ENCODE results near the gene ZFYVE27. TPM values are rescaled to one million over a fixed set of nuclear protein-coding genes. Genes with fewer than 3 reads are reported as not detected.

The ZFYVE27 gene
- total and polyA plus RNA-seq, 2 donors (not counting 3 experiments of a cell fraction or from before 2014, with no cell fraction given) = 16.3 to 24.2 TPM

DNA sequence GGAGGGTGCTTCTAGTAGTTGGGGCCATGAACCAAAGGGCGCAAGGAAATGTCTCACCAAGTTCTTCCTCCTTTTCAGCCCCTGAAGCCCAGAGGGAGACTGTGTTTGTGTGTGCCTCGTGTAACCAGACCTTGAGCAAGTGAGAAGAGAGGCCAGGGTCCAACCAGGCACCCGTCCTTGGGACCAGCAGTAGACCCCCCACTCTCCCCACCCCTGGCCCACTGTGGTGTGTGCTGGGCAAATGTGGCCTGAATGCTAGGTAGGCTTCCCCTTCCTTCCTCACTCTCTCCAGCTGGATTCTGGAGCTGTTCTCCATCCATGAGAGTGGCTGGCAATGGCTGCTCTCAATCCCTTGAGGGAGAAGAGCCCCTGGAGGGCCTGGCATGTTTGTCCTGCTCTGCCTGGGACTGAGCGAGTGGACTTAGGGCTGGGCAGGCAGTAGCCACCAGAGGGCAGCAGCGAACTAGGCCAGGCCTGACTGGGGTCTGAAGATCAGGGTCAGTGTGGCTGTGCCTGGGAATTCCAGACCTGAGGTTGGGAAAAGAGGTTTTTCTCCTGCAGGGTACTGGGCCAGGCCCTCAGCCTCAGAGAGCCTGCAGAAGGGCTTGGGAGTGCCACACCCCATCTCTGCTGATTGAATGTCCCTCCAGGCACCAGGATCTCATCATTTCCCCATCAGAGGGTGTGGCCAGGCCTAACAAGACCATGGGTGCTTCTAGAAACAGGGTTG, 22.4 kb downstream of the ZFYVE27 start:
- no peaks in the 10 kb centered on the region for H3K9me1 ChIP-seq (replicated peaks; ENCODE audit: control insufficient read depth, extremely low read depth, insufficient read depth, low read length)
- TF ChIP-seq, protein P1, sequence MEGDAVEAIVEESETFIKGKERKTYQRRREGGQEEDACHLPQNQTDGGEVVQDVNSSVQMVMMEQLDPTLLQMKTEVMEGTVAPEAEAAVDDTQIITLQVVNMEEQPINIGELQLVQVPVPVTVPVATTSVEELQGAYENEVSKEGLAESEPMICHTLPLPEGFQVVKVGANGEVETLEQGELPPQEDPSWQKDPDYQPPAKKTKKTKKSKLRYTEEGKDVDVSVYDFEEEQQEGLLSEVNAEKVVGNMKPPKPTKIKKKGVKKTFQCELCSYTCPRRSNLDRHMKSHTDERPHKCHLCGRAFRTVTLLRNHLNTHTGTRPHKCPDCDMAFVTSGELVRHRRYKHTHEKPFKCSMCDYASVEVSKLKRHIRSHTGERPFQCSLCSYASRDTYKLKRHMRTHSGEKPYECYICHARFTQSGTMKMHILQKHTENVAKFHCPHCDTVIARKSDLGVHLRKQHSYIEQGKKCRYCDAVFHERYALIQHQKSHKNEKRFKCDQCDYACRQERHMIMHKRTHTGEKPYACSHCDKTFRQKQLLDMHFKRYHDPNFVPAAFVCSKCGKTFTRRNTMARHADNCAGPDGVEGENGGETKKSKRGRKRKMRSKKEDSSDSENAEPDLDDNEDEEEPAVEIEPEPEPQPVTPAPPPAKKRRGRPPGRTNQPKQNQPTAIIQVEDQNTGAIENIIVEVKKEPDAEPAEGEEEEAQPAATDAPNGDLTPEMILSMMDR (IDR thresholded peaks at IDR 0.05; ENCODE audit: extremely low read depth in 1 of 2, insufficient read depth in 1 of 2, low read depth in 1 of 2, low read length in 2 of 2) = peak; percentile 90 to 99
- TF ChIP-seq POLR2A (IDR thresholded peaks at IDR 0.05; ENCODE audit: low read depth, low read length) = no peak
- H2AFZ ChIP-seq (ENCODE audit: low read depth, low read length) = no peak overlapping the region
- no peak overlapping the region for H3K27ac ChIP-seq (ENCODE audit: insufficient read depth, low read depth, low read length)
- no peaks in the 10 kb centered on the region for H3K4me1 ChIP-seq (ENCODE audit: control insufficient read depth, extremely low read depth, insufficient read depth, low read length)
- no peaks in the 10 kb centered on the region for H3K9me3 ChIP-seq (replicated peaks; ENCODE audit: control insufficient read depth, insufficient read depth, low read length)
- H3K9ac ChIP-seq (replicated peaks; ENCODE audit: extremely low read depth, insufficient read depth, low read length) = no peak overlapping the region
- no TSS peak for BruUV-seq (replicated peaks)
- no peaks in the 10 kb centered on the region for H3K79me2 ChIP-seq (ENCODE audit: control insufficient read depth, insufficient read depth, low read length)
- ChIA-PET POLR2A (no interaction called here), CTCF (interaction anchor here (1.2 to 6.8 kb wide), 4 partner anchors 12 to 281 kb away, joined by 3 to 49 read pairs (median 8); no protein-coding TSS in a partner anchor)
- DNase-seq (ENCODE audit: low read depth, low spot score) (peak; percentile 62), FAIRE-seq (peak; percentile 88)
- no peaks in the 10 kb centered on the region for H4K20me1 ChIP-seq (replicated peaks; ENCODE audit: control insufficient read depth, extremely low read depth, insufficient read depth, low read length)
- no peaks in the 10 kb centered on the region for H3K27me3 ChIP-seq (ENCODE audit: control insufficient read depth in 2 of 2, insufficient read depth in 2 of 2, low read length in 2 of 2)
- H3K4me3 ChIP-seq (replicated peaks in 1 of 3; ENCODE audit: insufficient read depth in 1 of 3, low read depth in 1 of 3, low read length in 3 of 3) = no peak overlapping the region
- no peak overlapping the region for H3K4me2 ChIP-seq (ENCODE audit: insufficient read depth, low read length)
- H3K36me3 ChIP-seq (ENCODE audit: control insufficient read depth in 2 of 2, extremely low read depth in 1 of 2, insufficient read depth in 2 of 2, low read length in 2 of 2) = peaks cover 6 to 40% of the 10 kb centered on the region in 2 experiments
- dilution Hi-C loops (cut with MboI; ENCODE audit: extremely low pct_ligation_motif_present, low sequenced_read_pairs) = no loop called here
- intact Hi-C loops (cut with micrococcal nuclease) = loop anchor here (1.0 kb wide), 2 partner anchors 110 to 282 kb away; no protein-coding TSS in a partner anchor

DNA sequence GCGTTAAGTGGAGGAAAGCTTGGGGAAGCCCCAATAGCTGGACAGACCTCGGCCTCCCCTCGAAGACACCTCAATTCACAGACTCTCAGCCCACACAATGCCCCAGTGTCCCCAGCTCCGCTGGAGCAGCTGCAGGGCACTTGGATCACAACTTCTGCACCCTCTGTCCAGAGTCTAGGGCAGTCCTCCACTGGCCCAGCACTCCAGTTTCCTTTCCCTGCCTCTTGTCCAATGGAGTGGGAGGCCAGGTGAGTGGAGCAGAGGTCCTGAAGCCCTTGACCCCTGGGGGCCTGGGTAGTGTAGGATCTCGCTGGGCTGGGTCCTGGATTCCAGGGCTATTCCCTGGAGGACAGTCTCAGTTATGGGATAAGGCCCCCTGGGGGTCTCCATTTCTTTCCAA, 23.0 kb downstream of the ZFYVE27 start:
- POLR2A ChIA-PET = no interaction called here
- no peak overlapping the region for H3K9ac ChIP-seq (replicated peaks; ENCODE audit: extremely low read depth, insufficient read depth, low read length)
- no peak overlapping the region for H2AFZ ChIP-seq (ENCODE audit: low read depth, low read length)
- no TSS peak for BruUV-seq (replicated peaks)
- no peaks in the 10 kb centered on the region for H3K79me2 ChIP-seq (ENCODE audit: control insufficient read depth, insufficient read depth, low read length)
- H3K4me1 ChIP-seq (ENCODE audit: control insufficient read depth, extremely low read depth, insufficient read depth, low read length) = no peaks in the 10 kb centered on the region
- TF ChIP-seq FOS (IDR thresholded peaks at IDR 0.05; ENCODE audit: borderline replicate concordance, insufficient read depth, low read length) (no peak), GATA2 (IDR thresholded peaks at IDR 0.05; ENCODE audit: insufficient read depth, insufficient read length, low read depth, low read length) (no peak), POLR2A (IDR thresholded peaks at IDR 0.05; ENCODE audit: low read depth, low read length) (no peak), MYC (IDR thresholded peaks at IDR 0.05; ENCODE audit: low read depth, low read length) (no peak), EZH2 (IDR thresholded peaks at IDR 0.05; ENCODE audit: borderline replicate concordance, low read depth, low read length, severe bottlenecking) (no peak), JUN (IDR thresholded peaks at IDR 0.05; ENCODE audit: borderline replicate concordance, insufficient read depth, insufficient read length, low read depth) (no peak), POLR2AphosphoS5 (IDR thresholded peaks at IDR 0.05; ENCODE audit: insufficient read depth, low read depth, low read length) (no peak)
- TF ChIP-seq, protein P2, sequence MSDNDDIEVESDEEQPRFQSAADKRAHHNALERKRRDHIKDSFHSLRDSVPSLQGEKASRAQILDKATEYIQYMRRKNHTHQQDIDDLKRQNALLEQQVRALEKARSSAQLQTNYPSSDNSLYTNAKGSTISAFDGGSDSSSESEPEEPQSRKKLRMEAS (IDR thresholded peaks at IDR 0.05; ENCODE audit: insufficient read depth, insufficient read length) = no peak
- TF ChIP-seq, protein P1 (IDR thresholded peaks at IDR 0.05; ENCODE audit: extremely low read depth in 1 of 2, insufficient read depth in 1 of 2, low read depth in 1 of 2, low read length in 2 of 2) = no peak
- H3K9me1 ChIP-seq (replicated peaks; ENCODE audit: control insufficient read depth, extremely low read depth, insufficient read depth, low read length) = no peaks in the 10 kb centered on the region
- H4K20me1 ChIP-seq (replicated peaks; ENCODE audit: control insufficient read depth, extremely low read depth, insufficient read depth, low read length) = no peaks in the 10 kb centered on the region
- FAIRE-seq = no peak
- H3K4me3 ChIP-seq (replicated peaks in 1 of 3; ENCODE audit: insufficient read depth in 1 of 3, low read depth in 1 of 3, low read length in 3 of 3) = no peak overlapping the region
- no peak overlapping the region for H3K4me2 ChIP-seq (ENCODE audit: insufficient read depth, low read length)
- CTCF ChIA-PET = interaction anchor here (0.6 to 6.8 kb wide), 5 partner anchors 13 to 281 kb away, joined by 3 to 49 read pairs (median 4); no protein-coding TSS in a partner anchor
- H3K36me3 ChIP-seq (ENCODE audit: control insufficient read depth in 2 of 2, extremely low read depth in 1 of 2, insufficient read depth in 2 of 2, low read length in 2 of 2) = peaks cover 6 to 36% of the 10 kb centered on the region in 2 experiments
- intact Hi-C loops (cut with micrococcal nuclease) (loop anchor here (1.0 kb wide), 2 partner anchors 109 to 281 kb away; no protein-coding TSS in a partner anchor), dilution Hi-C loops (cut with MboI; ENCODE audit: extremely low pct_ligation_motif_present, low sequenced_read_pairs) (no loop called here)
- DNase-seq (ENCODE audit: low read depth, low spot score) = no peak
- no peak overlapping the region for H3K27ac ChIP-seq (ENCODE audit: insufficient read depth, low read depth, low read length)
- H3K27me3 ChIP-seq (ENCODE audit: control insufficient read depth in 2 of 2, insufficient read depth in 2 of 2, low read length in 2 of 2) = no peaks in the 10 kb centered on the region
- H3K9me3 ChIP-seq (replicated peaks; ENCODE audit: control insufficient read depth, insufficient read depth, low read length) = no peaks in the 10 kb centered on the region
